SU-DHL-6 (cell line): ENCODE data around the gene GPN2.
"Not testable (repeated sequence)": the region's sequence is repeated elsewhere in the genome, so short reads cannot be mapped to it uniquely, and the experiment has no call there.

Experiments
- H2AFZ ChIP-seq: fragments of 200-600 bp; sonication (generic); 2 replicates; pipeline ENCODE4 v1.6.1; 2014; ENCODE audit warnings: low read depth, mild to moderate bottlenecking, moderate library complexity, mixed read lengths, antibody characterized with exemption, low read length; ENCODE audit not compliant: severe bottlenecking
- H3F3A ChIP-seq: fragments of 200-600 bp; shearing (Covaris generic); 2 replicates; pipeline ENCODE4 v1.6.0; 2016; ENCODE audit warnings: antibody characterized with exemption, mild to moderate bottlenecking; ENCODE audit not compliant: insufficient read depth
- H3K27ac ChIP-seq: fragments of 200-600 bp; sonication (generic); 2 replicates; pipeline ENCODE4 v1.5.1; 2016; ENCODE audit warnings: low read depth, mild to moderate bottlenecking, low read length, moderate library complexity, mixed read lengths
- H3K27me3 ChIP-seq: fragments of 200-600 bp; sonication (generic), shearing (Covaris generic); 2 replicates; pipeline ENCODE4 v1.6.0; 2014; ENCODE audit warnings: mild to moderate bottlenecking, low read length
- H3K36me3 ChIP-seq: fragments of 200-600 bp; sonication (generic); 2 replicates; pipeline ENCODE4 v1.6.1; 2014; ENCODE audit warnings: mild to moderate bottlenecking, low read length, mixed read lengths
- H3K4me2 ChIP-seq: fragments of 300-600, 200-600 bp; shearing (Covaris generic), sonication (generic); 2 replicates; pipeline ENCODE4 v1.6.0; 2014; ENCODE audit warnings: low read length, low read depth, mild to moderate bottlenecking; ENCODE audit not compliant: poor library complexity, severe bottlenecking
- H3K4me3 ChIP-seq: fragments of 200-600 bp; sonication (generic); 2 replicates; pipeline ENCODE4 v1.5.1; 2014; ENCODE audit warnings: antibody characterized with exemption, low read length, mild to moderate bottlenecking, mixed read lengths; ENCODE audit not compliant: insufficient read depth, poor library complexity, severe bottlenecking
- H3K79me2 ChIP-seq: fragments of 200-600 bp; sonication (generic); 2 replicates; pipeline ENCODE4 v1.6.1; 2014; ENCODE audit warnings: mild to moderate bottlenecking, low read length, moderate library complexity; ENCODE audit not compliant: insufficient read depth
- H3K9ac ChIP-seq: fragments of 200-600 bp; sonication (generic); 2 replicates; pipeline ENCODE4 v1.7.0; 2014; ENCODE audit warnings: mild to moderate bottlenecking, low read length
- H3K9me2 ChIP-seq: fragments of 200-600 bp; sonication (generic); replicated peaks from 2 replicates; pipeline ENCODE4 v1.6.1; 2014; ENCODE audit warnings: low read length; ENCODE audit not compliant: insufficient read depth
- H3K9me3 ChIP-seq: fragments of 200-600 bp; sonication (generic); 2 replicates; pipeline ENCODE4 v1.6.1; 2014; ENCODE audit warnings: low read length, mixed read lengths; ENCODE audit not compliant: insufficient read depth
- H4K20me1 ChIP-seq: fragments of 200-600 bp; sonication (generic); 2 replicates; pipeline ENCODE4 v1.6.1; 2014; ENCODE audit warnings: low read depth, mild to moderate bottlenecking, antibody characterized with exemption, low read length, moderate library complexity, mixed read lengths
- CTCF ChIP-seq: fragments of 200-600 bp; sonication (generic); IDR thresholded peaks from one replicate; pipeline ENCODE4 v1.5.1; 2017; ENCODE audit warnings: antibody characterized with exemption, mild to moderate bottlenecking, low read length, moderate library complexity; ENCODE audit not compliant: insufficient read depth, poor library complexity, severe bottlenecking
- EZH2phosphoT487 ChIP-seq: fragments of 200-600 bp; sonication (generic), shearing (Covaris generic); conservative IDR thresholded peaks from 2 replicates; pipeline ENCODE4 v1.6.1; 2018; ENCODE audit warnings: mild to moderate bottlenecking, antibody characterized with exemption, low read length, moderate library complexity, mixed read lengths

GPN2 gene

DNA sequence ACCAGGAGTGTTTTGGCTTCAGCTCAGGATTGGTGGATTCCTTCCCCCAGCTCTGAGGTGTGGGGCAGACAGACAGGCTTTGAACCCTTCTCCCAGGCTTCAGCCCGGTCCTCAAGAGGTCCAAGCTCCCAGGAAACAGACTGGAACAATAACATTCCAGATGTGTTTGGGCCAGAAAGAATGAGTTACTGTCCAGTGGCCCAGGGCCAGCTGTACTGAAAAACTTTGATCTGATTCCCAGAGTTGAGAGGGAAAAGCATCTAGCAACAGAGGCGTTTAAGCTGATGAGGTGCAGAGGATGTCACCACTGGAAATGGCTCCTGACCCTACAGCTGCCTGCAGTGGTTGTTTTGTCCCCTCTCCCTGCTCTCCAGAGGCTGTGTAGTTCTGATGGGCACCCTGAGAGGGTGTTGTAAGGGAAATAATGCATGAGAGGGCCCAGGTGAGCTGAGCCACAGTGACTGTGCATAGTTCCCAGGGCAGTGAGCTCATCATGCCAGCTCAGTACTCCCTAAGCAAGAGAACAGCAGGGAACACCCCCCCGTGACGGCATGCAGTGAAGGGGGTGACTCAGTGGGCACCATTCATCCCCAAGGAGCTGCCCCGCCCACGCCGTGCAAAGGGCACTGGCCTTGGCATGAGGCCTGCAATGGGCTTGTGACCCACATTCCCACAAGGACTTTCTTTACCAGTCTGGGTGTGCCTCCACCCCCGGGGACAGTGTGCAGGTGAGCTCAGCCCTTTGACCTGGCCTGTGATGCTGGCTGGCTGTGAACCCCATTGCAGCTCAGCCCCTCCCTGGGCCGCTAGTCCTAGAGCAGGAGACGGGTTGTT, 40.9 kb downstream of the GPN2 start:
- Histone ChIP-seq H3K36me3 (no peaks in the 10 kb centered on the region), H3K9ac (no peak overlapping the region), H2AFZ (no peak overlapping the region), H3K4me3 (no peak overlapping the region), H3K9me3 (no peaks in the 10 kb centered on the region), H4K20me1 (no peaks in the 10 kb centered on the region), H3K4me2 (no peak overlapping the region), H3F3A (0 out of 2 replicates have a peak, but pooled peaks cover 3% of the 10 kb centered on the region), H3K27me3 (no peaks in the 10 kb centered on the region), H3K9me2 (no peaks in the 10 kb centered on the region), H3K27ac (no peak overlapping the region), H3K79me2 (no peaks in the 10 kb centered on the region)
- TF ChIP-seq CTCF (no peak), EZH2phosphoT487 (no peak)

DNA sequence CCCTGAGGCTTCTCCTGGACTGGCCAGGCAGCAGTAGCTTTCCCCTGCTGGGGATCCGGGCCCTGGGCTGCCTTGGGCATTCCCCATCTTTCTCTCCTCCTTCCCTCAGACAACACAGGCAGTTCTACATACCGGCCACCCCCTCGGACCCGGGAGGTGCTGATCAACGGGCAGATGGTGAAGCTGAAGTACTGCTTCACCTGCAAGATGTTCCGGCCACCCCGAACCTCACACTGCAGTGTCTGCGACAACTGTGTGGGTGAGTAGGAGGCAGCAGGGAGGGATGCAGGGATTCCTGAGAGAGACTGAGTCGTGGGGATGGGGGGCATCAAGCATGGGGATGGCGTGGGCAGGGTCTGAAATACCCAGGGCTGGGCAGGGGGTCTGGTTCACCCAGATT, 41.6 kb downstream of the GPN2 start:
- H3K9me2 ChIP-seq = no peaks in the 10 kb centered on the region
- H3K36me3 ChIP-seq = no peaks in the 10 kb centered on the region
- H3K9ac ChIP-seq = no peak overlapping the region
- 0 out of 2 replicates have a peak, but pooled peaks cover 3% of the 10 kb centered on the region for H3F3A ChIP-seq
- H3K4me3 ChIP-seq = no peak overlapping the region
- no peaks in the 10 kb centered on the region for H3K27me3 ChIP-seq
- no peaks in the 10 kb centered on the region for H4K20me1 ChIP-seq
- TF ChIP-seq EZH2phosphoT487 = no peak
- no peak for TF ChIP-seq CTCF
- no peaks in the 10 kb centered on the region for H3K9me3 ChIP-seq
- H2AFZ ChIP-seq = no peak overlapping the region
- no peaks in the 10 kb centered on the region for H3K79me2 ChIP-seq
- no peak overlapping the region for H3K4me2 ChIP-seq
- no peak overlapping the region for H3K27ac ChIP-seq

DNA sequence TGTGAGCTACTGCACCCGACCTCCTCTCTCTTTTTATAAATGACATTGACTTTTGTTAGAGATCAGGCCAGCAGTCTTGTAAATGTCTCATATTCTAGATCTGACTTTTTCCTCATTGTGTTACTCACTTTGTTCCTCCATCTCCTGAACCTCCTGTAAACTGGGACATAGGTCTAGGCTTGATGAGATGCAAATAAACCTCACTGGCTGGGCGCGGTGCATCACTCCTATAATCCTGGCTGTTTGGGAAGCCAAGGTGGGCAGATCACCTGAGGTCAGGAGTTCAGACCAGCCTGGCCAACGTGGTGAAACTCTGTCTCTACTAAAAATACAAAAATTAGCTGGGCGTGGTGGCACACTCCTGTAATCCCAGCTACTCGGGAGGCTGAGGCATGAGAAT, 42.3 kb downstream of the GPN2 start:
- H3K36me3 ChIP-seq, H3F3A ChIP-seq, H3K9ac ChIP-seq, H2AFZ ChIP-seq, H3K4me2 ChIP-seq, H3K9me2 ChIP-seq, H3K9me3 ChIP-seq, H3K27ac ChIP-seq, H3K4me3 ChIP-seq, H3K79me2 ChIP-seq, H3K27me3 ChIP-seq, H4K20me1 ChIP-seq: not testable (repeated sequence)

- Histone ChIP-seq H3K27ac (no peak overlapping the region), H3K9me3 (no peaks in the 10 kb centered on the region), H3K4me2 (no peak overlapping the region), H3K79me2 (no peaks in the 10 kb centered on the region), H3K9me2 (no peaks in the 10 kb centered on the region), H4K20me1 (no peaks in the 10 kb centered on the region), H2AFZ (no peak overlapping the region), H3K4me3 (no peak overlapping the region), H3K27me3 (no peaks in the 10 kb centered on the region), H3K36me3 (no peaks in the 10 kb centered on the region), H3K9ac (no peak overlapping the region), H3F3A (0 out of 2 replicates have a peak, but pooled peaks cover 3% of the 10 kb centered on the region)
- TF ChIP-seq EZH2phosphoT487 = no peak
- TF ChIP-seq CTCF = no peak
These were observed 45.5 kb downstream of the GPN2 start for GRCh38 chr1:26844424-26845196.
